ENCODE data around the gene EXOC6B.

Gene EXOC6B

GRCh38 chr2:72824224-72824842 is 1.5 kb downstream of the EXOC6B start:
- peak overlapping the region; percentile 64; the same call in 1 of the 2 replicates for H3K4me2 ChIP-seq (ENCODE audit: low read depth, low read length)
- no peaks in the 10 kb centered on the region for H3K27me3 ChIP-seq (replicated peaks; ENCODE audit: insufficient read depth, low read length)
- no peak overlapping the region for H3K27ac ChIP-seq (ENCODE audit: low read length)
- H3K9me2 ChIP-seq (replicated peaks; ENCODE audit: insufficient read depth, low read length): no peaks in the 10 kb centered on the region
- H3K4me3 ChIP-seq (ENCODE audit: low read length): no peak overlapping the region
- H3K9ac ChIP-seq (ENCODE audit: low read length): no peak overlapping the region
- DNase-seq: no peak
- H4K20me1 ChIP-seq (ENCODE audit: insufficient read depth, low read length): no peaks in the 10 kb centered on the region
- no peaks in the 10 kb centered on the region for H3F3A ChIP-seq (ENCODE audit: insufficient read depth, low read length)
- no peak for TF ChIP-seq EZH2phosphoT487 (IDR thresholded peaks at IDR 0.05; ENCODE audit: low read length)
- TF ChIP-seq CTCF (IDR thresholded peaks at IDR 0.05; ENCODE audit: low read length): no peak
- no peak for TF ChIP-seq EZH2 (optimal IDR thresholded peaks at IDR 0.05; ENCODE audit: low read depth, low read length)
- no peaks in the 10 kb centered on the region for H3K36me3 ChIP-seq (replicated peaks; ENCODE audit: insufficient read depth, low read length)
- H3K79me2 ChIP-seq (ENCODE audit: low read length): no peaks in the 10 kb centered on the region
- no peaks in the 10 kb centered on the region for H3K9me3 ChIP-seq (replicated peaks; ENCODE audit: insufficient read depth, low read length)
- no peak overlapping the region for H2AFZ ChIP-seq (ENCODE audit: low read length)
- H3K4me1 ChIP-seq (ENCODE audit: low read length): peaks cover 19% of the 10 kb centered on the region

GRCh38 chr2:72822794-72823193 is 3.0 kb downstream of the EXOC6B start:
- Histone ChIP-seq H2AFZ (ENCODE audit: low read length) (no peak overlapping the region), H3K4me1 (ENCODE audit: low read length) (peaks cover 9% of the 10 kb centered on the region; the same call in 1 of the 2 replicates), H4K20me1 (ENCODE audit: insufficient read depth, low read length) (no peaks in the 10 kb centered on the region), H3K36me3 (replicated peaks; ENCODE audit: insufficient read depth, low read length) (no peaks in the 10 kb centered on the region), H3K9me2 (replicated peaks; ENCODE audit: insufficient read depth, low read length) (no peaks in the 10 kb centered on the region), H3K4me3 (ENCODE audit: low read length) (no peak overlapping the region), H3K27ac (ENCODE audit: low read length) (no peak overlapping the region), H3K9ac (ENCODE audit: low read length) (no peak overlapping the region), H3K9me3 (replicated peaks; ENCODE audit: insufficient read depth, low read length) (no peaks in the 10 kb centered on the region), H3F3A (ENCODE audit: insufficient read depth, low read length) (no peaks in the 10 kb centered on the region), H3K79me2 (ENCODE audit: low read length) (no peaks in the 10 kb centered on the region), H3K27me3 (replicated peaks; ENCODE audit: insufficient read depth, low read length) (no peaks in the 10 kb centered on the region), H3K4me2 (ENCODE audit: low read depth, low read length) (no peak overlapping the region)
- DNase-seq: no peak
- TF ChIP-seq CTCF (IDR thresholded peaks at IDR 0.05; ENCODE audit: low read length) (no peak), EZH2 (optimal IDR thresholded peaks at IDR 0.05; ENCODE audit: low read depth, low read length) (no peak), EZH2phosphoT487 (IDR thresholded peaks at IDR 0.05; ENCODE audit: low read length) (no peak)

GRCh38 chr2:72821983-72822382 is 3.9 kb downstream of the EXOC6B start:
- no peak for TF ChIP-seq EZH2phosphoT487 (IDR thresholded peaks at IDR 0.05; ENCODE audit: low read length)
- TF ChIP-seq CTCF (IDR thresholded peaks at IDR 0.05; ENCODE audit: low read length): no peak
- TF ChIP-seq EZH2 (optimal IDR thresholded peaks at IDR 0.05; ENCODE audit: low read depth, low read length): no peak
- no peaks in the 10 kb centered on the region for H3K79me2 ChIP-seq (ENCODE audit: low read length)
- H3K36me3 ChIP-seq (replicated peaks; ENCODE audit: insufficient read depth, low read length): no peaks in the 10 kb centered on the region
- H3K4me2 ChIP-seq (ENCODE audit: low read depth, low read length): no peak overlapping the region
- no peak overlapping the region for H3K27ac ChIP-seq (ENCODE audit: low read length)
- no peak for DNase-seq
- H3K9me3 ChIP-seq (replicated peaks; ENCODE audit: insufficient read depth, low read length): no peaks in the 10 kb centered on the region
- H3K9me2 ChIP-seq (replicated peaks; ENCODE audit: insufficient read depth, low read length): no peaks in the 10 kb centered on the region
- no peaks in the 10 kb centered on the region for H3K27me3 ChIP-seq (replicated peaks; ENCODE audit: insufficient read depth, low read length)
- no peak overlapping the region for H3K9ac ChIP-seq (ENCODE audit: low read length)
- no peak overlapping the region for H3K4me3 ChIP-seq (ENCODE audit: low read length)
- H3K4me1 ChIP-seq (ENCODE audit: low read length): peaks cover 9% of the 10 kb centered on the region; the same call in 1 of the 2 replicates
- H2AFZ ChIP-seq (ENCODE audit: low read length): no peak overlapping the region
- H3F3A ChIP-seq (ENCODE audit: insufficient read depth, low read length): no peaks in the 10 kb centered on the region
- H4K20me1 ChIP-seq (ENCODE audit: insufficient read depth, low read length): no peaks in the 10 kb centered on the region

Data from MM.1S (cell line).